GM23338 (cell line): ENCODE measurements around the gene EED. TPM values are rescaled to one million over a fixed set of nuclear protein-coding genes. Genes with fewer than 3 reads are reported as not detected.
A peak's percentile ranks its signal among the peaks of the same experiment; 100 is the strongest.

Experiments
- ATAC-seq: fragments of 200-7000 bp; cut with Tn5 transposase; 3 replicates; pipeline ENCODE4 v1.9.1; 2020
- DNase-seq: peaks from one replicate; pipeline ENCODE4 v3.0.0-alpha.2; 2015; ENCODE audit warnings: low spot score
- H2AFZ ChIP-seq: fragments of 200-600 bp; sonication (generic); 2 replicates; pipeline ENCODE4 v1.8.0; 2016; ENCODE audit warnings: antibody characterized with exemption, mild to moderate bottlenecking, moderate library complexity
- H3F3A ChIP-seq: fragments of 200-600 bp; sonication (generic); replicated peaks from 2 replicates; pipeline ENCODE4 v1.8.0; 2017; ENCODE audit warnings: antibody characterized with exemption, mixed run types, low read depth
- H3K27ac ChIP-seq: fragments of 200-600 bp; sonication (generic); 2 replicates; pipeline ENCODE4 v1.6.1; 2016; ENCODE audit warnings: low read depth
- H3K27me3 ChIP-seq: fragments of 200-600 bp; sonication (generic); 2 replicates; pipeline ENCODE4 v1.8.0; 2016; ENCODE audit warnings: mild to moderate bottlenecking, mixed run types, moderate library complexity; ENCODE audit not compliant: insufficient read depth
- H3K36me3 ChIP-seq: fragments of 200-600 bp; sonication (generic); 2 replicates; pipeline ENCODE4 v1.8.0; 2016; ENCODE audit warnings: mild to moderate bottlenecking; ENCODE audit not compliant: insufficient read depth
- H3K4me1 ChIP-seq: fragments of 200-600 bp; sonication (generic); 2 replicates; pipeline ENCODE4 v1.8.0; 2016; ENCODE audit warnings: mild to moderate bottlenecking, moderate library complexity; ENCODE audit not compliant: insufficient read depth
- H3K4me2 ChIP-seq: fragments of 200-600 bp; sonication (generic); 2 replicates; pipeline ENCODE4 v1.7.1; 2017; ENCODE audit warnings: mixed run types
- H3K4me3 ChIP-seq: fragments of 200-600 bp; sonication (generic); 2 replicates; pipeline ENCODE4 v1.6.1; 2016; ENCODE audit warnings: mixed run types
- H3K79me2 ChIP-seq: fragments of 200-600 bp; sonication (generic); replicated peaks from 2 replicates; pipeline ENCODE4 v1.8.0; 2017; ENCODE audit warnings: mild to moderate bottlenecking; ENCODE audit not compliant: insufficient read depth
- H3K9me2 ChIP-seq: fragments of 200-600 bp; sonication (generic); 2 replicates; pipeline ENCODE4 v1.8.0; 2017; ENCODE audit not compliant: insufficient read depth
- H4K20me1 ChIP-seq: fragments of 200-600 bp; sonication (generic); replicated peaks from 2 replicates; pipeline ENCODE4 v1.8.0; 2017; ENCODE audit warnings: mild to moderate bottlenecking; ENCODE audit not compliant: insufficient read depth
- H3K27ac Mint-ChIP-seq: 2 replicates; pipeline ENCODE4 v1.8.0; 2020; ENCODE audit warnings: inconsistent platforms, mild to moderate bottlenecking, moderate library complexity, mixed read lengths
- H3K27me3 Mint-ChIP-seq: 3 replicates; pipeline ENCODE4 v1.8.0; 2022; ENCODE audit warnings: low read depth, mild to moderate bottlenecking, moderate library complexity, mixed read lengths, inconsistent platforms; ENCODE audit not compliant: insufficient read depth, poor library complexity
- H3K36me3 Mint-ChIP-seq: 3 replicates; pipeline ENCODE4 v1.8.0; 2021; ENCODE audit warnings: low read depth, mild to moderate bottlenecking, inconsistent platforms, moderate library complexity, mixed read lengths
- H3K4me1 Mint-ChIP-seq: 3 replicates; pipeline ENCODE4 v1.8.0; 2020; ENCODE audit warnings: mild to moderate bottlenecking, inconsistent platforms, mixed read lengths
- H3K4me3 Mint-ChIP-seq: 3 replicates; pipeline ENCODE4 v1.8.0; 2021; ENCODE audit warnings: moderate library complexity, mild to moderate bottlenecking, inconsistent platforms, mixed read lengths
- H3K9me3 Mint-ChIP-seq: 3 replicates; pipeline ENCODE4 v1.8.0; 2020; ENCODE audit warnings: moderate library complexity, mild to moderate bottlenecking, inconsistent platforms, mixed read lengths
- CREB1 ChIP-seq: fragments of 250-450 bp; sonication (Bioruptor Pico); IDR thresholded peaks from 2 replicates; pipeline ENCODE4 v1.5.0; 2020; ENCODE audit warnings: low read depth, mild to moderate bottlenecking, moderate library complexity
- CTCF ChIP-seq, 2 experiments: fragments of 200-600 bp in 1 of 2; sonication (generic) in 1 of 2; conservative IDR thresholded peaks; 2 replicates each; pipeline versions ENCODE4 v1.5.1 to v1.6.1; 2016 to 2017; ENCODE audit warnings: antibody characterized with exemption in 2 of 2, low read depth in 2 of 2, mild to moderate bottlenecking in 2 of 2, moderate library complexity in 1 of 2
- EZH2phosphoT487 ChIP-seq: fragments of 200-600 bp; sonication (generic); IDR thresholded peaks from one replicate; pipeline ENCODE4 v1.8.1; 2018; ENCODE audit warnings: antibody characterized with exemption; ENCODE audit not compliant: unreplicated experiment
- NANOG ChIP-seq: IDR thresholded peaks from 2 replicates; pipeline ENCODE4 v1.6.1; 2016; ENCODE audit warnings: antibody characterized with exemption, borderline replicate concordance
- ZNF114 ChIP-seq: fragments of 250-450 bp; sonication (Bioruptor Pico); IDR thresholded peaks from 2 replicates; pipeline ENCODE4 v1.5.0; 2020; ENCODE audit warnings: mild to moderate bottlenecking, moderate library complexity
- ZNF331 ChIP-seq: fragments of 250-450 bp; sonication (Bioruptor Pico); IDR thresholded peaks from 2 replicates; pipeline ENCODE4 v1.5.0; 2020; ENCODE audit warnings: low read depth, mild to moderate bottlenecking, moderate library complexity
- polyA plus RNA-seq: library from polyadenylated mRNA; unstranded; fragments of >200 nt; fragmentation: Nextera tagmentation; extraction: Ambion mirVana; gene quantifications from 2 replicates; pipeline ENCODE4 v1.2.1, GENCODE V29; 2016
- total RNA-seq: library from RNA; depleted of rRNA; stranded (reverse); fragments of >200 nt; shearing (Covaris generic); gene quantifications from 2 replicates; pipeline ENCODE4 v1.2.3, GENCODE V29; 2014
- TF ChIP-seq, protein P1 (sequence below): IDR thresholded peaks from one replicate; pipeline ENCODE4 v1.6.1; 2018; ENCODE audit warnings: antibody characterized with exemption; ENCODE audit not compliant: unreplicated experiment

EED gene
- total and polyA plus RNA-seq, 2 experiments from 2014 or later = 26.7 to 29.7 TPM

DNA sequence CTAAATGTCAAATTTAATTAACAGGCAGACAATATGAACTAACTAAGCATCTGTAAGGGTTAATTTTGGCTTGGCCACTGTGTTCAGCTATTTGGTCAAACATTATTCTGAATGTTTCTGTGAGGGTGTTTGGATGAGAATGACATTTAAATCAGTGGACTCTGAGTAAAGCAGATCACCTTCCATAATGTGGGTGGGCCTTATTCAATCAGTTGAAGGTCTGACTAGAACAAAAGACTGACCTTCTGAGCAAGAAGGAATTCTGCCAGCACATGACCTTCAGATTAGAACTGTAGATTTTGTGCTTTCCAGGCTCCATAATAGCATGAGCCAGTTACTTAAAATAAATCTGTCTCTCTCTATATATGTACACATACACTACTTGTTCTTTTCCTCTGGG is 12.0 kb upstream of the EED start (continued):
- TF ChIP-seq CTCF (conservative IDR thresholded peaks at IDR 0.05; ENCODE audit: low read depth in 2 of 2) (no peak), ZNF331 (CRISPR knock-in tag) (no peak)
- TF ChIP-seq, protein P1, sequence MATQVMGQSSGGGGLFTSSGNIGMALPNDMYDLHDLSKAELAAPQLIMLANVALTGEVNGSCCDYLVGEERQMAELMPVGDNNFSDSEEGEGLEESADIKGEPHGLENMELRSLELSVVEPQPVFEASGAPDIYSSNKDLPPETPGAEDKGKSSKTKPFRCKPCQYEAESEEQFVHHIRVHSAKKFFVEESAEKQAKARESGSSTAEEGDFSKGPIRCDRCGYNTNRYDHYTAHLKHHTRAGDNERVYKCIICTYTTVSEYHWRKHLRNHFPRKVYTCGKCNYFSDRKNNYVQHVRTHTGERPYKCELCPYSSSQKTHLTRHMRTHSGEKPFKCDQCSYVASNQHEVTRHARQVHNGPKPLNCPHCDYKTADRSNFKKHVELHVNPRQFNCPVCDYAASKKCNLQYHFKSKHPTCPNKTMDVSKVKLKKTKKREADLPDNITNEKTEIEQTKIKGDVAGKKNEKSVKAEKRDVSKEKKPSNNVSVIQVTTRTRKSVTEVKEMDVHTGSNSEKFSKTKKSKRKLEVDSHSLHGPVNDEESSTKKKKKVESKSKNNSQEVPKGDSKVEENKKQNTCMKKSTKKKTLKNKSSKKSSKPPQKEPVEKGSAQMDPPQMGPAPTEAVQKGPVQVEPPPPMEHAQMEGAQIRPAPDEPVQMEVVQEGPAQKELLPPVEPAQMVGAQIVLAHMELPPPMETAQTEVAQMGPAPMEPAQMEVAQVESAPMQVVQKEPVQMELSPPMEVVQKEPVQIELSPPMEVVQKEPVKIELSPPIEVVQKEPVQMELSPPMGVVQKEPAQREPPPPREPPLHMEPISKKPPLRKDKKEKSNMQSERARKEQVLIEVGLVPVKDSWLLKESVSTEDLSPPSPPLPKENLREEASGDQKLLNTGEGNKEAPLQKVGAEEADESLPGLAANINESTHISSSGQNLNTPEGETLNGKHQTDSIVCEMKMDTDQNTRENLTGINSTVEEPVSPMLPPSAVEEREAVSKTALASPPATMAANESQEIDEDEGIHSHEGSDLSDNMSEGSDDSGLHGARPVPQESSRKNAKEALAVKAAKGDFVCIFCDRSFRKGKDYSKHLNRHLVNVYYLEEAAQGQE = no peak

DNA sequence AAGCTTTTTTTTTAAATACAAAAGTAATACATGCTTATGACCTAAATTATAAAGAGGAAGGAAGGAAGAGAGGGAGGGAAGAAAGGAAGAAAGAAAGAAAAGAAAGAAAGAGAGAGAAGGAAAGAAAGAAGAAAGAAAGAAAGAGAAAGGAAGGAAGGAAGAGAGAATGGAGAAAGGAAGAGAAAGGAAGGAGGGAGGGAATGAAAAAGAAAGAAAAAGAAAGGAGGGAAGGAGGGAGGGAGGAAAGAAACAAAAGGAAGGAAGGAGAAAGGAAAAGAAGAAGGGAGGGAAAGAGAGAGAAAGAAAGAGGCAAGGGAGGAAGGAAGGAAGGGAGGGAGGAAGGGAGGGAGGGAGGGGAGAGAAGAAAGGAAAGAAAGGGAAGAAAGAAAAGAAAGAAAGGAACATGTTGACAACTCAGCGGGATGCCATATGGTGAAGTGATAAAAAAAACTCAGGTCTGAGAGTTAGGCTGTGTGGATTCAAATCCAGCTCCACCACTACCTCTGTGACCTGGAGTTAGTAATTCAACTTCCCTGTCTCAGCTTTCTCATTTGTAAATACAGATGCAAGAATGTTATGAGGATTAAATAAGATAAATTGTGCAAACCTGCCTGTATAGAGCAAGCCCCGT is 9.6 kb upstream of the EED start:
- Histone ChIP-seq H3F3A (no peaks in the 10 kb centered on the region), H4K20me1 (no peaks in the 10 kb centered on the region), H3K4me1 (peaks cover 18% of the 10 kb centered on the region), H3K36me3 (no peaks in the 10 kb centered on the region), H3K27me3 (no peaks in the 10 kb centered on the region), H2AFZ (no peak overlapping the region), H3K4me3 (no peak overlapping the region), H3K27ac (no peak overlapping the region; the same call in 1 of the 2 replicates), H3K4me2 (peak overlapping the region; percentile 56), H3K79me2 (no peaks in the 10 kb centered on the region), H3K9me2 (no peaks in the 10 kb centered on the region)
- Mint-ChIP-seq H3K27me3 (peaks cover 4% of the 10 kb centered on the region), H3K4me3 (no peak overlapping the region), H3K36me3 (no peaks in the 10 kb centered on the region), H3K4me1 (peaks cover 16% of the 10 kb centered on the region), H3K27ac (peak overlapping the region; percentile 32; the same call in 1 of the 2 replicates), H3K9me3 (no peaks in the 10 kb centered on the region)
- DNase-seq (peak; percentile 37), ATAC-seq (peak; percentile 43)
- no peak for TF ChIP-seq CTCF (conservative IDR thresholded peaks at IDR 0.05; ENCODE audit: low read depth in 2 of 2)
- TF ChIP-seq NANOG = no peak
- no peak for TF ChIP-seq CREB1
- TF ChIP-seq, protein P1 = no peak
- no peak for TF ChIP-seq ZNF114 (CRISPR knock-in tag)
- TF ChIP-seq EZH2phosphoT487 = no peak
